Uterus (tissue), 4 donors: Measurements from ENCODE around the gene DUSP28. TPM values are rescaled to one million over a fixed set of nuclear protein-coding genes. Genes with fewer than 3 reads are reported as not detected.
A peak's percentile ranks its signal among the peaks of the same experiment; 100 is the strongest.

Experiments used
- DNase-seq, 2 donors: peaks; one replicate each; pipeline ENCODE4 v3.0.0-alpha.2; 2019 to 2020
- H3K27ac ChIP-seq, 2 donors: fragments of 200-600 bp; sonication (generic); 1 replicate in 1 of 2; 2 replicates in 1 of 2; pipeline ENCODE4 v1.5.1; 2016 to 2018
- H3K27me3 ChIP-seq, 2 donors: fragments of 200-600 bp; sonication (generic); one replicate each; pipeline ENCODE4 v1.5.1; 2018 to 2019; ENCODE audit warnings: control low read depth in 1 of 2
- H3K36me3 ChIP-seq, 2 donors: fragments of 200-600 bp; sonication (generic); one replicate each; pipeline ENCODE4 v1.5.1; 2019; ENCODE audit warnings: control low read depth in 1 of 2
- H3K4me1 ChIP-seq, 2 donors: fragments of 200-600 bp; sonication (generic); one replicate each; pipeline ENCODE4 v1.5.1; 2018 to 2019; ENCODE audit warnings: control low read depth in 1 of 2
- H3K4me3 ChIP-seq, 2 donors: fragments of 200-600 bp; sonication (generic); 1 replicate in 1 of 2; 2 replicates in 1 of 2; pipeline ENCODE4 v1.5.1; 2018 to 2019; ENCODE audit warnings: mild to moderate bottlenecking in 1 of 2
- H3K9me3 ChIP-seq, 2 donors: fragments of 200-600 bp; sonication (generic); one replicate each; pipeline ENCODE4 v1.5.1; 2019; ENCODE audit warnings: control low read depth in 1 of 2
- CTCF ChIP-seq, 4 experiments: fragments of 200-600 bp in 2 of 4; fragments of 450-650 bp in 2 of 4; sonication (generic) in 2 of 4; IDR thresholded peaks; one replicate each; pipeline ENCODE4 v1.5.1; 2016 to 2019; ENCODE audit warnings: antibody characterized with exemption in 4 of 4, mild to moderate bottlenecking in 2 of 4, moderate library complexity in 1 of 4
- POLR2A ChIP-seq, 2 donors: fragments of 450-650 bp; IDR thresholded peaks; one replicate each; pipeline ENCODE4 v1.6.1; 2016; ENCODE audit warnings: antibody characterized with exemption in 2 of 2, mild to moderate bottlenecking in 1 of 2, moderate library complexity in 1 of 2
- intact Hi-C: fragments of 100-400 bp; cut with DNase I; formaldehyde crosslinking; loops from one replicate; pipeline ENCODE4 v1.15.1; 2023; ENCODE audit warnings: low total_unique reads
- total RNA-seq, 4 donors: library from RNA; depleted of rRNA in 3 of 4; stranded (reverse); fragments of >200 nt in 3 of 4; gene quantifications; one replicate each; pipeline versions ENCODE4 v1.1.0 to v1.2.4, GENCODE V29; 2014 to 2023
- donor health status: DM: yes; HTN: yes; CAD: no.

Gene DUSP28
- total RNA-seq, 4 donors from 2014 or later = 0.26 to 3.7 (median 2.6) TPM

GRCh38 chr2:240512666-240513535 lies 47.3 kb upstream of the DUSP28 start:
- H3K9me3 ChIP-seq = no peaks in the 10 kb centered on the region
- DNase-seq = no peak
- H3K27me3 ChIP-seq = no peaks in the 10 kb centered on the region
- TF ChIP-seq POLR2A (IDR thresholded peaks at IDR 0.05) (no peak), CTCF (IDR thresholded peaks at IDR 0.05) (no peak)
- H3K36me3 ChIP-seq = no peaks in the 10 kb centered on the region
- no peaks in the 10 kb centered on the region for H3K4me1 ChIP-seq
- H3K27ac ChIP-seq = no peak overlapping the region
- intact Hi-C loops = no loop called here
- no peak overlapping the region for H3K4me3 ChIP-seq

DNA sequence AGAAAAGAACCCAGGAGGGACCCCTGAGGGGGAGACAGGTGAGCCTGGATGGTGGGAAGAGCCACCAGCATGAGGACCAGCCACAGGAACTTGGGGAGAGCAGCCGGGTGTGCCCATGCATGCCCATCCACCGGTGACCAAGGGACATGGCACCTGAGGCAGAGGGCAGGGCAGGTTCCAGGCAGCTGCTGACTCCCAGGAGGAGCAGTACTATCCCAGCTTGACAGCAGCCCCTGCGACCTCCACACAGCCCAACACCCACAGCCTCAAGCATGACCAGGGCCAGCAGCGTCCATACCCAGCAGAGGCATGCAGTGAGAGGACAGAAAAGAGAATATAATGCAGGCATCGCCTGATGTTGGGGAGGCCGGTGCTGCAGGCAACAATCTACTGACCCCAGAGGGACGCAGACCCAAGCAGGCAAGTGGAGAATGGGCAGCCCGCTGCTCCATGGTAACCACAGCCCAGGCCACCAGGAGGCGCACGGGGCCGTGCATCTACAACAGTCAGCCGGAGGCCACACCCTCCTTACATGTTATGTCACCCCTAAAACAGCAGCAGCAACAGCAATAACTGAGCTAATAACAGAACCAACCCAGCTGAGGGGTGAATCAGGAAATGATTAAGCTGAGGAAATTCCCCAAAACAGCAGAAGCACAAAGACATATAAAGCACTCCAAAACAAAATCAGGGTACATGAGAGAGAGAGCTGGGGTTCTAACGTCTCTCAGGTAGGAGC lies 46.4 kb upstream of the DUSP28 start:
- Histone ChIP-seq H3K4me3 (no peak overlapping the region), H3K27ac (no peak overlapping the region), H3K36me3 (no peaks in the 10 kb centered on the region), H3K9me3 (no peaks in the 10 kb centered on the region), H3K27me3 (no peaks in the 10 kb centered on the region), H3K4me1 (no peaks in the 10 kb centered on the region)
- DNase-seq = peak; percentile 49 to 55
- intact Hi-C loops = no loop called here
- TF ChIP-seq POLR2A (IDR thresholded peaks at IDR 0.05) (no peak), CTCF (IDR thresholded peaks at IDR 0.05) (peak; percentile 35 to 72 (median 51))

DNA sequence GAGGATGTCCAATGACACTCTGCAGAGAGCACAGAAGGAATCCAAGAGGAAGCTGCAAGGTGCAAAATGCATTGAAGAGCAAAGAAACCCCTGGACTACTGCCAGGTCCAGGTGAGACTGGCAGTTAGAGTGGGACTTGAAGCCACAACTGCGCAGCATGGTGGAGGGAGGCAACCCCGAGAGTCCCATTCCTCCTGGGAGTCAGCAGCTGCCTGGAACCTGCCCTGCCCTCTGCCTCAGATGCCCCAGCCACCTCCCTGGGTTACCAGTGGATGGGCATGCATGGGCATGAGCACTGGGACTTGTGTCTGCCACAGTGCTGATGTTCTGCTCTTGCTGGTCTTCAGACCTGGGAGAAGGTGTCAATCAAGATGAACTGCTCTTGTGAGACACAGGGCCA lies 45.5 kb upstream of the DUSP28 start:
- Histone ChIP-seq H3K4me1 (no peaks in the 10 kb centered on the region), H3K27ac (no peak overlapping the region), H3K4me3 (no peak overlapping the region), H3K27me3 (no peaks in the 10 kb centered on the region), H3K9me3 (no peaks in the 10 kb centered on the region), H3K36me3 (no peaks in the 10 kb centered on the region)
- intact Hi-C loops = no loop called here
- DNase-seq = peak in 1 of 2 donors; percentile 7
- TF ChIP-seq POLR2A (IDR thresholded peaks at IDR 0.05) (no peak), CTCF (IDR thresholded peaks at IDR 0.05) (no peak)

DNA sequence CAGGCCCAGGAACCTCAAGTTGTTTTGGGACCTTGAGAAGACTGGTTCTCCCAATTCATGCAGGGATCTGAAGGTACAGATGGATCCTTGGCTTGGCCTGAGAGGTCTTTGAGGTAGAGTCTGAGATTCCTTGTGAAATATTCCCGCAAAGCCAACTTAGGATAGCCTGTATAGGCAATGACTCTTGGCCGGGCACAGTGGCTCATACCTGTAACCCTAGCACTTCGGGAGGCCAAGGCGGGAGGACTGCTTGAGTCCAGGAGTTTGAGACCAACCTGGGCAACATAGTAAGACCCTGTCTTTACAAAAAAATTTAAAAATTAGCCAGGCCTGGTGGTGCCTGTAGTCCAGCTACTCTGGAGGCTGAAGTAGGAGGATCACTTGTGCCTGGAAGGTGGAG lies 42.8 kb upstream of the DUSP28 start:
- no peak for DNase-seq
- intact Hi-C loops = no loop called here
- no peak overlapping the region for H3K27ac ChIP-seq

More for the DNA sequence above, 42.8 kb upstream of the DUSP28 start:
- Histone ChIP-seq H3K9me3 (no peaks in the 10 kb centered on the region), H3K36me3 (no peaks in the 10 kb centered on the region), H3K4me3 (no peak overlapping the region), H3K4me1 (peaks cover 0 to 5% of the 10 kb centered on the region in 2 donors), H3K27me3 (no peaks in the 10 kb centered on the region)
- no peak for TF ChIP-seq POLR2A (IDR thresholded peaks at IDR 0.05)
- TF ChIP-seq CTCF (IDR thresholded peaks at IDR 0.05) = no peak
